ENCODE data around the gene MTR.

GRCh38 chr1:236861560-236862218 lies 66.6 kb downstream of the MTR start:
- TF ChIP-seq, protein P1, sequence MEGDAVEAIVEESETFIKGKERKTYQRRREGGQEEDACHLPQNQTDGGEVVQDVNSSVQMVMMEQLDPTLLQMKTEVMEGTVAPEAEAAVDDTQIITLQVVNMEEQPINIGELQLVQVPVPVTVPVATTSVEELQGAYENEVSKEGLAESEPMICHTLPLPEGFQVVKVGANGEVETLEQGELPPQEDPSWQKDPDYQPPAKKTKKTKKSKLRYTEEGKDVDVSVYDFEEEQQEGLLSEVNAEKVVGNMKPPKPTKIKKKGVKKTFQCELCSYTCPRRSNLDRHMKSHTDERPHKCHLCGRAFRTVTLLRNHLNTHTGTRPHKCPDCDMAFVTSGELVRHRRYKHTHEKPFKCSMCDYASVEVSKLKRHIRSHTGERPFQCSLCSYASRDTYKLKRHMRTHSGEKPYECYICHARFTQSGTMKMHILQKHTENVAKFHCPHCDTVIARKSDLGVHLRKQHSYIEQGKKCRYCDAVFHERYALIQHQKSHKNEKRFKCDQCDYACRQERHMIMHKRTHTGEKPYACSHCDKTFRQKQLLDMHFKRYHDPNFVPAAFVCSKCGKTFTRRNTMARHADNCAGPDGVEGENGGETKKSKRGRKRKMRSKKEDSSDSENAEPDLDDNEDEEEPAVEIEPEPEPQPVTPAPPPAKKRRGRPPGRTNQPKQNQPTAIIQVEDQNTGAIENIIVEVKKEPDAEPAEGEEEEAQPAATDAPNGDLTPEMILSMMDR (IDR thresholded peaks at IDR 0.05), result no peak
- TF ChIP-seq POLR2A (IDR thresholded peaks at IDR 0.05), result no peak

Measured in lower leg skin (tissue), 3 donors.